Endothelial cell of umbilical vein (primary cell): ENCODE results near the gene SAA2.

ENCODE experiments used
- CTCF ChIP-seq, 2 donors: IDR thresholded peaks; 1 replicate in 1 of 2; 2 replicates in 1 of 2; pipeline ENCODE4 v1.5.1; 2011; ENCODE audit warnings: low read length in 2 of 2, mild to moderate bottlenecking in 2 of 2, moderate library complexity in 2 of 2, control low read depth in 1 of 2, inconsistent platforms in 1 of 2, low read depth in 1 of 2; ENCODE audit not compliant: insufficient read depth in 1 of 2; ENCODE audit errors: extremely low read depth in 1 of 2
- JUN ChIP-seq: IDR thresholded peaks from 2 replicates; pipeline ENCODE4 v1.6.1; 2011; ENCODE audit warnings: borderline replicate concordance, low read depth; ENCODE audit not compliant: insufficient read length, insufficient read depth
- MAX ChIP-seq: IDR thresholded peaks from 2 replicates; pipeline ENCODE4 v1.6.1; 2011; ENCODE audit not compliant: insufficient read depth, insufficient read length
- POLR2A ChIP-seq: IDR thresholded peaks from 2 replicates; pipeline ENCODE4 v1.6.1; 2012; ENCODE audit warnings: low read depth, mild to moderate bottlenecking, control low read depth, low read length

GRCh38 chr11:18253233-18253632, 4.8 kb upstream of the SAA2 start:
- TF ChIP-seq JUN (no peak), CTCF (IDR thresholded peaks at IDR 0.05; ENCODE audit: extremely low read depth in 1 of 2, insufficient read depth in 1 of 2, low read depth in 1 of 2, low read length in 2 of 2) (no peak), POLR2A (no peak), MAX (no peak)
